GM23338 (cell line): ENCODE results near the gene IWS1. TPM values are rescaled to one million over a fixed set of nuclear protein-coding genes. Genes with fewer than 3 reads are reported as not detected.
A peak's percentile ranks its signal among the peaks of the same experiment; 100 is the strongest.

ENCODE experiments used
- ATAC-seq: fragments of 200-7000 bp; cut with Tn5 transposase; 3 replicates; pipeline ENCODE4 v1.9.1; 2020
- DNase-seq: peaks from one replicate; pipeline ENCODE4 v3.0.0-alpha.2; 2015; ENCODE audit warnings: low spot score
- H2AFZ ChIP-seq: fragments of 200-600 bp; sonication (generic); 2 replicates; pipeline ENCODE4 v1.8.0; 2016; ENCODE audit warnings: antibody characterized with exemption, mild to moderate bottlenecking, moderate library complexity
- H3F3A ChIP-seq: fragments of 200-600 bp; sonication (generic); replicated peaks from 2 replicates; pipeline ENCODE4 v1.8.0; 2017; ENCODE audit warnings: antibody characterized with exemption, mixed run types, low read depth
- H3K27ac ChIP-seq: fragments of 200-600 bp; sonication (generic); 2 replicates; pipeline ENCODE4 v1.6.1; 2016; ENCODE audit warnings: low read depth
- H3K27me3 ChIP-seq: fragments of 200-600 bp; sonication (generic); 2 replicates; pipeline ENCODE4 v1.8.0; 2016; ENCODE audit warnings: mild to moderate bottlenecking, mixed run types, moderate library complexity; ENCODE audit not compliant: insufficient read depth
- H3K36me3 ChIP-seq: fragments of 200-600 bp; sonication (generic); 2 replicates; pipeline ENCODE4 v1.8.0; 2016; ENCODE audit warnings: mild to moderate bottlenecking; ENCODE audit not compliant: insufficient read depth
- H3K4me1 ChIP-seq: fragments of 200-600 bp; sonication (generic); 2 replicates; pipeline ENCODE4 v1.8.0; 2016; ENCODE audit warnings: mild to moderate bottlenecking, moderate library complexity; ENCODE audit not compliant: insufficient read depth
- H3K4me2 ChIP-seq: fragments of 200-600 bp; sonication (generic); 2 replicates; pipeline ENCODE4 v1.7.1; 2017; ENCODE audit warnings: mixed run types
- H3K4me3 ChIP-seq: fragments of 200-600 bp; sonication (generic); 2 replicates; pipeline ENCODE4 v1.6.1; 2016; ENCODE audit warnings: mixed run types
- H3K79me2 ChIP-seq: fragments of 200-600 bp; sonication (generic); replicated peaks from 2 replicates; pipeline ENCODE4 v1.8.0; 2017; ENCODE audit warnings: mild to moderate bottlenecking; ENCODE audit not compliant: insufficient read depth
- H3K9me2 ChIP-seq: fragments of 200-600 bp; sonication (generic); 2 replicates; pipeline ENCODE4 v1.8.0; 2017; ENCODE audit not compliant: insufficient read depth
- H4K20me1 ChIP-seq: fragments of 200-600 bp; sonication (generic); replicated peaks from 2 replicates; pipeline ENCODE4 v1.8.0; 2017; ENCODE audit warnings: mild to moderate bottlenecking; ENCODE audit not compliant: insufficient read depth
- H3K27ac Mint-ChIP-seq: 2 replicates; pipeline ENCODE4 v1.8.0; 2020; ENCODE audit warnings: inconsistent platforms, mild to moderate bottlenecking, moderate library complexity, mixed read lengths
- H3K27me3 Mint-ChIP-seq: 3 replicates; pipeline ENCODE4 v1.8.0; 2022; ENCODE audit warnings: low read depth, mild to moderate bottlenecking, moderate library complexity, mixed read lengths, inconsistent platforms; ENCODE audit not compliant: insufficient read depth, poor library complexity
- H3K36me3 Mint-ChIP-seq: 3 replicates; pipeline ENCODE4 v1.8.0; 2021; ENCODE audit warnings: low read depth, mild to moderate bottlenecking, inconsistent platforms, moderate library complexity, mixed read lengths
- H3K4me1 Mint-ChIP-seq: 3 replicates; pipeline ENCODE4 v1.8.0; 2020; ENCODE audit warnings: mild to moderate bottlenecking, inconsistent platforms, mixed read lengths
- H3K4me3 Mint-ChIP-seq: 3 replicates; pipeline ENCODE4 v1.8.0; 2021; ENCODE audit warnings: moderate library complexity, mild to moderate bottlenecking, inconsistent platforms, mixed read lengths
- H3K9me3 Mint-ChIP-seq: 3 replicates; pipeline ENCODE4 v1.8.0; 2020; ENCODE audit warnings: moderate library complexity, mild to moderate bottlenecking, inconsistent platforms, mixed read lengths
- CREB1 ChIP-seq: fragments of 250-450 bp; sonication (Bioruptor Pico); IDR thresholded peaks from 2 replicates; pipeline ENCODE4 v1.5.0; 2020; ENCODE audit warnings: low read depth, mild to moderate bottlenecking, moderate library complexity
- EZH2 ChIP-seq: fragments of 200-600 bp; sonication (generic); IDR thresholded peaks from one replicate; pipeline ENCODE4 v1.8.0; 2017; ENCODE audit warnings: antibody characterized with exemption, mild to moderate bottlenecking, low read depth; ENCODE audit not compliant: unreplicated experiment
- EZH2phosphoT487 ChIP-seq: fragments of 200-600 bp; sonication (generic); IDR thresholded peaks from one replicate; pipeline ENCODE4 v1.8.1; 2018; ENCODE audit warnings: antibody characterized with exemption; ENCODE audit not compliant: unreplicated experiment
- POLR2AphosphoS5 ChIP-seq: IDR thresholded peaks from 2 replicates; pipeline ENCODE4 v1.6.1; 2016; ENCODE audit warnings: antibody characterized with exemption, low read depth
- ZNF114 ChIP-seq: fragments of 250-450 bp; sonication (Bioruptor Pico); IDR thresholded peaks from 2 replicates; pipeline ENCODE4 v1.5.0; 2020; ENCODE audit warnings: mild to moderate bottlenecking, moderate library complexity
- ZNF331 ChIP-seq: fragments of 250-450 bp; sonication (Bioruptor Pico); IDR thresholded peaks from 2 replicates; pipeline ENCODE4 v1.5.0; 2020; ENCODE audit warnings: low read depth, mild to moderate bottlenecking, moderate library complexity
- ZNF462 ChIP-seq: fragments of 250-450 bp; sonication (Bioruptor Pico); IDR thresholded peaks from 2 replicates; pipeline ENCODE4 v1.5.0; 2020; ENCODE audit warnings: mild to moderate bottlenecking, moderate library complexity
- polyA plus RNA-seq: library from polyadenylated mRNA; unstranded; fragments of >200 nt; fragmentation: Nextera tagmentation; extraction: Ambion mirVana; gene quantifications from 2 replicates; pipeline ENCODE4 v1.2.1, GENCODE V29; 2016
- total RNA-seq: library from RNA; depleted of rRNA; stranded (reverse); fragments of >200 nt; shearing (Covaris generic); gene quantifications from 2 replicates; pipeline ENCODE4 v1.2.3, GENCODE V29; 2014
- TF ChIP-seq, protein P1 (sequence below): IDR thresholded peaks from one replicate; pipeline ENCODE4 v1.6.1; 2018; ENCODE audit warnings: antibody characterized with exemption; ENCODE audit not compliant: unreplicated experiment
- TF ChIP-seq, protein P2 (sequence below), 2 experiments: fragments of 200-600 bp in 1 of 2; sonication (generic) in 1 of 2; conservative IDR thresholded peaks; 2 replicates each; pipeline versions ENCODE4 v1.5.1 to v1.6.1; 2016 to 2017; ENCODE audit warnings: antibody characterized with exemption in 2 of 2, low read depth in 2 of 2, mild to moderate bottlenecking in 2 of 2, moderate library complexity in 1 of 2
- TF ChIP-seq, protein P3 (sequence below): IDR thresholded peaks from 2 replicates; pipeline ENCODE4 v1.6.1; 2016; ENCODE audit warnings: antibody characterized with exemption

Gene IWS1
- total and polyA plus RNA-seq, 2 experiments from 2014 or later = 82.8 to 97.2 TPM

- no peak for TF ChIP-seq ZNF462 (CRISPR knock-in tag)
These were observed 12.2 kb downstream of the IWS1 start (continued) for GRCh38 chr2:127514076-127514475.

DNA sequence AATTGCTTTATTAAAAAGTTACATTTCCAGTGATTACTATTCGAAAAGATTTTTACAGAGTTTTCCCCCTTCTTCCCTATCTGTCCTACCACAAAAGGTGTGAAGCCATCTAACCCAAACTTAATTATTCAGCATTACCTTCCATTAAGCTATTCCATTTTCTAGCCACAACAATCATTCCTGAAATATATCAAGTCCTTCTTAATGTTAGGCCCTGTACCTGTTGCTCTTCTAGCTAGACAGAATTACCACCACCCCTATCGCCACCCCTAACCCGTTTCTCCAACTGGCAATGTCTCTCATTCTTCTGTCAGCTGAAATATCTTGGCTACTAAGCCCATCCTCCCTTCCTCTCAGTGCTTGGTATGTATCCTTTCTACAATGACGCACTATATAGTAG, 13.9 kb downstream of the IWS1 start:
- Mint-ChIP-seq H3K4me3 (no peak overlapping the region), H3K27ac (0 out of 2 replicates have a peak overlapping the region, but pooled peaks have one; percentile 45), H3K9me3 (no peaks in the 10 kb centered on the region), H3K27me3 (peaks cover 4% of the 10 kb centered on the region), H3K4me1 (peaks cover 41% of the 10 kb centered on the region), H3K36me3 (peaks cover 17% of the 10 kb centered on the region)
- no peaks in the 10 kb centered on the region for H3K9me2 ChIP-seq
- H3K79me2 ChIP-seq = peaks cover 100% of the 10 kb centered on the region
- H3F3A ChIP-seq = no peaks in the 10 kb centered on the region
- no peaks in the 10 kb centered on the region for H3K27me3 ChIP-seq
- H2AFZ ChIP-seq = no peak overlapping the region
- no peak overlapping the region for H3K4me2 ChIP-seq
- no peak overlapping the region for H3K27ac ChIP-seq
- no peak for DNase-seq
- H3K4me3 ChIP-seq = no peak overlapping the region
- H3K4me1 ChIP-seq = peaks cover 45% of the 10 kb centered on the region
- no peak for ATAC-seq
- H4K20me1 ChIP-seq = peaks cover 95% of the 10 kb centered on the region
- no peaks in the 10 kb centered on the region for H3K36me3 ChIP-seq
- TF ChIP-seq, protein P1, sequence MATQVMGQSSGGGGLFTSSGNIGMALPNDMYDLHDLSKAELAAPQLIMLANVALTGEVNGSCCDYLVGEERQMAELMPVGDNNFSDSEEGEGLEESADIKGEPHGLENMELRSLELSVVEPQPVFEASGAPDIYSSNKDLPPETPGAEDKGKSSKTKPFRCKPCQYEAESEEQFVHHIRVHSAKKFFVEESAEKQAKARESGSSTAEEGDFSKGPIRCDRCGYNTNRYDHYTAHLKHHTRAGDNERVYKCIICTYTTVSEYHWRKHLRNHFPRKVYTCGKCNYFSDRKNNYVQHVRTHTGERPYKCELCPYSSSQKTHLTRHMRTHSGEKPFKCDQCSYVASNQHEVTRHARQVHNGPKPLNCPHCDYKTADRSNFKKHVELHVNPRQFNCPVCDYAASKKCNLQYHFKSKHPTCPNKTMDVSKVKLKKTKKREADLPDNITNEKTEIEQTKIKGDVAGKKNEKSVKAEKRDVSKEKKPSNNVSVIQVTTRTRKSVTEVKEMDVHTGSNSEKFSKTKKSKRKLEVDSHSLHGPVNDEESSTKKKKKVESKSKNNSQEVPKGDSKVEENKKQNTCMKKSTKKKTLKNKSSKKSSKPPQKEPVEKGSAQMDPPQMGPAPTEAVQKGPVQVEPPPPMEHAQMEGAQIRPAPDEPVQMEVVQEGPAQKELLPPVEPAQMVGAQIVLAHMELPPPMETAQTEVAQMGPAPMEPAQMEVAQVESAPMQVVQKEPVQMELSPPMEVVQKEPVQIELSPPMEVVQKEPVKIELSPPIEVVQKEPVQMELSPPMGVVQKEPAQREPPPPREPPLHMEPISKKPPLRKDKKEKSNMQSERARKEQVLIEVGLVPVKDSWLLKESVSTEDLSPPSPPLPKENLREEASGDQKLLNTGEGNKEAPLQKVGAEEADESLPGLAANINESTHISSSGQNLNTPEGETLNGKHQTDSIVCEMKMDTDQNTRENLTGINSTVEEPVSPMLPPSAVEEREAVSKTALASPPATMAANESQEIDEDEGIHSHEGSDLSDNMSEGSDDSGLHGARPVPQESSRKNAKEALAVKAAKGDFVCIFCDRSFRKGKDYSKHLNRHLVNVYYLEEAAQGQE = no peak
- no peak for TF ChIP-seq EZH2phosphoT487
- TF ChIP-seq, protein P2, sequence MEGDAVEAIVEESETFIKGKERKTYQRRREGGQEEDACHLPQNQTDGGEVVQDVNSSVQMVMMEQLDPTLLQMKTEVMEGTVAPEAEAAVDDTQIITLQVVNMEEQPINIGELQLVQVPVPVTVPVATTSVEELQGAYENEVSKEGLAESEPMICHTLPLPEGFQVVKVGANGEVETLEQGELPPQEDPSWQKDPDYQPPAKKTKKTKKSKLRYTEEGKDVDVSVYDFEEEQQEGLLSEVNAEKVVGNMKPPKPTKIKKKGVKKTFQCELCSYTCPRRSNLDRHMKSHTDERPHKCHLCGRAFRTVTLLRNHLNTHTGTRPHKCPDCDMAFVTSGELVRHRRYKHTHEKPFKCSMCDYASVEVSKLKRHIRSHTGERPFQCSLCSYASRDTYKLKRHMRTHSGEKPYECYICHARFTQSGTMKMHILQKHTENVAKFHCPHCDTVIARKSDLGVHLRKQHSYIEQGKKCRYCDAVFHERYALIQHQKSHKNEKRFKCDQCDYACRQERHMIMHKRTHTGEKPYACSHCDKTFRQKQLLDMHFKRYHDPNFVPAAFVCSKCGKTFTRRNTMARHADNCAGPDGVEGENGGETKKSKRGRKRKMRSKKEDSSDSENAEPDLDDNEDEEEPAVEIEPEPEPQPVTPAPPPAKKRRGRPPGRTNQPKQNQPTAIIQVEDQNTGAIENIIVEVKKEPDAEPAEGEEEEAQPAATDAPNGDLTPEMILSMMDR (conservative IDR thresholded peaks at IDR 0.05; ENCODE audit: low read depth in 2 of 2) = no peak
- TF ChIP-seq, protein P3, sequence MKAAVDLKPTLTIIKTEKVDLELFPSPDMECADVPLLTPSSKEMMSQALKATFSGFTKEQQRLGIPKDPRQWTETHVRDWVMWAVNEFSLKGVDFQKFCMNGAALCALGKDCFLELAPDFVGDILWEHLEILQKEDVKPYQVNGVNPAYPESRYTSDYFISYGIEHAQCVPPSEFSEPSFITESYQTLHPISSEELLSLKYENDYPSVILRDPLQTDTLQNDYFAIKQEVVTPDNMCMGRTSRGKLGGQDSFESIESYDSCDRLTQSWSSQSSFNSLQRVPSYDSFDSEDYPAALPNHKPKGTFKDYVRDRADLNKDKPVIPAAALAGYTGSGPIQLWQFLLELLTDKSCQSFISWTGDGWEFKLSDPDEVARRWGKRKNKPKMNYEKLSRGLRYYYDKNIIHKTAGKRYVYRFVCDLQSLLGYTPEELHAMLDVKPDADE = no peak
- no peak for TF ChIP-seq CREB1 (CRISPR knock-in tag)
- TF ChIP-seq EZH2 = no peak
- no peak for TF ChIP-seq POLR2AphosphoS5
- no peak for TF ChIP-seq ZNF331
- TF ChIP-seq ZNF114 (CRISPR knock-in tag) = no peak
